Measurements from ENCODE around the gene DRC1. TPM values are rescaled to one million over a fixed set of nuclear protein-coding genes. Genes with fewer than 3 reads are reported as not detected.

The DRC1 gene
- total and polyA plus RNA-seq, 2 of the 4 experiments (the other 2 are of a cell fraction) = 0.18 TPM; not detected in 1

GRCh38 chr2:26457695-26458364 lies 56.1 kb downstream of the DRC1 start:
- Histone ChIP-seq H3K56ac (ENCODE audit: extremely low read depth, insufficient read depth, low read length) (no peak overlapping the region), H3K23ac (ENCODE audit: low read depth, low read length) (no peak overlapping the region), H2AK9ac (replicated peaks; ENCODE audit: low read depth, low read length, poor library complexity) (no peak overlapping the region), H3K9me1 (ENCODE audit: insufficient read depth, low read length) (no peaks in the 10 kb centered on the region), H4K91ac (ENCODE audit: insufficient read depth, low read depth, low read length) (no peak overlapping the region), H3K36me3 (ENCODE audit: control insufficient read depth, insufficient read depth, low read length) (no peaks in the 10 kb centered on the region), H4K5ac (ENCODE audit: low read depth, low read length) (no peak overlapping the region), H2BK20ac (ENCODE audit: low read depth, low read length) (no peak overlapping the region), H3K27me3 (ENCODE audit: control insufficient read depth, insufficient read depth, low read length) (peaks cover 33% of the 10 kb centered on the region), H2BK15ac (ENCODE audit: low read depth, low read length) (no peak overlapping the region), H2BK120ac (ENCODE audit: low read depth, low read length) (no peak overlapping the region), H4K20me1 (ENCODE audit: insufficient read depth, low read length) (no peaks in the 10 kb centered on the region), H3K14ac (replicated peaks; ENCODE audit: low read depth, low read length) (no peak overlapping the region), H2AFZ (replicated peaks; ENCODE audit: low read length, poor library complexity) (no peak overlapping the region), H2AK5ac (ENCODE audit: low read depth, low read length) (no peak overlapping the region), H3K18ac (ENCODE audit: low read depth, low read length) (no peak overlapping the region), H3K4me1 (ENCODE audit: control insufficient read depth, insufficient read depth, low read length) (no peaks in the 10 kb centered on the region), H4K8ac (ENCODE audit: low read depth in 2 of 2, low read length in 2 of 2) (no peak overlapping the region), H3K4me2 (ENCODE audit: low read depth, low read length) (no peak overlapping the region), H3K4me3 (ENCODE audit: insufficient read depth, low read depth, low read length) (no peak overlapping the region), H3K27ac (ENCODE audit: insufficient read depth, low read length) (no peak overlapping the region), H2BK5ac (ENCODE audit: low read depth, low read length, poor library complexity, severe bottlenecking) (no peak overlapping the region), H3K79me1 (ENCODE audit: low read depth in 1 of 2, low read length in 2 of 2) (no peaks in the 10 kb centered on the region), H3K9me3 (ENCODE audit: control insufficient read depth, insufficient read depth, low read length) (no peaks in the 10 kb centered on the region), H3K4ac (ENCODE audit: low read depth, low read length) (no peak overlapping the region), H3K9ac (ENCODE audit: low read depth, low read length) (no peak overlapping the region)
- dilution Hi-C loops (cut with HindIII; ENCODE audit: low sequenced_read_pairs, unreplicated experiment) (no loop called here), in situ Hi-C loops (cut with MboI; ENCODE audit: low sequenced_read_pairs) (no loop called here), intact Hi-C loops (cut with micrococcal nuclease) (no loop called here)
- ChIA-PET CTCF (no interaction called here), POLR2A (ENCODE audit: unreplicated experiment) (no interaction called here)
- BruUV-seq (replicated peaks) = no TSS peak
- 65% methylated on average over 6 of the region's 19 CpGs; no CpG with 5 or more reads in 1 of the 2 experiments for WGBS, 2 experiments (ENCODE audit: extremely low coverage in 2 of 2, insufficient read length in 1 of 2)
- TF ChIP-seq CEBPB (IDR thresholded peaks at IDR 0.05; ENCODE audit: low read depth, low read length) (no peak), NFE2L2 (IDR thresholded peaks at IDR 0.05; ENCODE audit: low read depth, low read length) (no peak), POLR2A (IDR thresholded peaks at IDR 0.05; ENCODE audit: low read depth, low read length) (no peak), RCOR1 (IDR thresholded peaks at IDR 0.05; ENCODE audit: insufficient replicate concordance, low read length) (no peak), FOS (IDR thresholded peaks at IDR 0.05; ENCODE audit: low read depth, low read length) (no peak), MXI1 (IDR thresholded peaks at IDR 0.05; ENCODE audit: borderline replicate concordance, low read depth, low read length) (no peak), RAD21 (IDR thresholded peaks at IDR 0.05; ENCODE audit: low read length) (no peak), MAFK (IDR thresholded peaks at IDR 0.05; ENCODE audit: low read depth, low read length) (no peak), RFX5 (IDR thresholded peaks at IDR 0.05; ENCODE audit: low read depth, low read length) (no peak), ELK1 (IDR thresholded peaks at IDR 0.05; ENCODE audit: borderline replicate concordance, low read depth, low read length) (no peak), BHLHE40 (IDR thresholded peaks at IDR 0.05; ENCODE audit: low read depth, low read length) (no peak), SMC3 (IDR thresholded peaks at IDR 0.05; ENCODE audit: low read depth, low read length) (no peak), CHD1 (IDR thresholded peaks at IDR 0.05; ENCODE audit: low read depth, low read length) (no peak), MAZ (IDR thresholded peaks at IDR 0.05; ENCODE audit: borderline replicate concordance, low read depth, low read length) (no peak)
- TF ChIP-seq, protein P1, sequence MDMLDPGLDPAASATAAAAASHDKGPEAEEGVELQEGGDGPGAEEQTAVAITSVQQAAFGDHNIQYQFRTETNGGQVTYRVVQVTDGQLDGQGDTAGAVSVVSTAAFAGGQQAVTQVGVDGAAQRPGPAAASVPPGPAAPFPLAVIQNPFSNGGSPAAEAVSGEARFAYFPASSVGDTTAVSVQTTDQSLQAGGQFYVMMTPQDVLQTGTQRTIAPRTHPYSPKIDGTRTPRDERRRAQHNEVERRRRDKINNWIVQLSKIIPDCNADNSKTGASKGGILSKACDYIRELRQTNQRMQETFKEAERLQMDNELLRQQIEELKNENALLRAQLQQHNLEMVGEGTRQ (IDR thresholded peaks at IDR 0.05; ENCODE audit: low read depth, low read length) = no peak
- TF ChIP-seq, protein P2, sequence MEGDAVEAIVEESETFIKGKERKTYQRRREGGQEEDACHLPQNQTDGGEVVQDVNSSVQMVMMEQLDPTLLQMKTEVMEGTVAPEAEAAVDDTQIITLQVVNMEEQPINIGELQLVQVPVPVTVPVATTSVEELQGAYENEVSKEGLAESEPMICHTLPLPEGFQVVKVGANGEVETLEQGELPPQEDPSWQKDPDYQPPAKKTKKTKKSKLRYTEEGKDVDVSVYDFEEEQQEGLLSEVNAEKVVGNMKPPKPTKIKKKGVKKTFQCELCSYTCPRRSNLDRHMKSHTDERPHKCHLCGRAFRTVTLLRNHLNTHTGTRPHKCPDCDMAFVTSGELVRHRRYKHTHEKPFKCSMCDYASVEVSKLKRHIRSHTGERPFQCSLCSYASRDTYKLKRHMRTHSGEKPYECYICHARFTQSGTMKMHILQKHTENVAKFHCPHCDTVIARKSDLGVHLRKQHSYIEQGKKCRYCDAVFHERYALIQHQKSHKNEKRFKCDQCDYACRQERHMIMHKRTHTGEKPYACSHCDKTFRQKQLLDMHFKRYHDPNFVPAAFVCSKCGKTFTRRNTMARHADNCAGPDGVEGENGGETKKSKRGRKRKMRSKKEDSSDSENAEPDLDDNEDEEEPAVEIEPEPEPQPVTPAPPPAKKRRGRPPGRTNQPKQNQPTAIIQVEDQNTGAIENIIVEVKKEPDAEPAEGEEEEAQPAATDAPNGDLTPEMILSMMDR (conservative IDR thresholded peaks at IDR 0.05; ENCODE audit: low read depth, low read length) = no peak
- DNase-seq = no peak
- no peak for ATAC-seq (ENCODE audit: low read depth)
